ENCODE measurements around the gene SERPINA1.

- no peak for TF ChIP-seq CTCF (IDR thresholded peaks at IDR 0.05)
- no peak for TF ChIP-seq POLR2AphosphoS5 (IDR thresholded peaks at IDR 0.05)
- TF ChIP-seq POLR2A (IDR thresholded peaks at IDR 0.05), result no peak
- no peak for TF ChIP-seq EP300 (IDR thresholded peaks at IDR 0.05)
Measured at GRCh38 chr14:94354638-94355185, 33.7 kb downstream of the SERPINA1 start.

Measured in sigmoid colon (tissue), 4 donors.